SIG-M5 treated with dmso at 0.1 percent for 504 hours (cell line): ENCODE measurements around the gene IKZF1.
A peak's percentile ranks its signal among the peaks of the same experiment; 100 is the strongest.

Experiments
- DNase-seq: peaks from one replicate; lab custom pipeline; 2025; ENCODE audit not compliant: unreplicated experiment; lab: John Stamatoyannopoulos, UW

The IKZF1 gene

GRCh38 chr7:50282813-50283605, 21.5 kb upstream of the IKZF1 start:
- DNase-seq = no peak

DNA sequence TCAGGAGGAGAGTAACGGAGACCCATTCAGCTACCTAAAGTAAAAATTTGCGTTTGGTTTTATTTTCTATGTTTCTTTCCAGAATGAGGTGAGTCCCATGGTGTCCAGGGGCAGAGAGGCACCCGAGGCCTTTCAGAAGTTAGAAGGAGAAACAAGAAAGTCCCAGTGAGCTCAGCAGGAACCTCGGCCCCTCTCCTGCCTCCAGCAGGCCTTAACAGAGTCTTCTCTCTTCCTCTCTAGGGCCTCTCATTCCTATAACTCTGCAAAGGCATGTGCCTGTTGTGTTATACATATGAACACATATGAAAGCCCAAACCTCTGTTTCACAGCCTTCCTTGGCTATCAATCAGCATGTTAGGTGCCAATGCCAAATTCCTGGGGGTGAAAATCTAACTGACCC, 20.8 kb upstream of the IKZF1 start:
- no peak for DNase-seq

DNA sequence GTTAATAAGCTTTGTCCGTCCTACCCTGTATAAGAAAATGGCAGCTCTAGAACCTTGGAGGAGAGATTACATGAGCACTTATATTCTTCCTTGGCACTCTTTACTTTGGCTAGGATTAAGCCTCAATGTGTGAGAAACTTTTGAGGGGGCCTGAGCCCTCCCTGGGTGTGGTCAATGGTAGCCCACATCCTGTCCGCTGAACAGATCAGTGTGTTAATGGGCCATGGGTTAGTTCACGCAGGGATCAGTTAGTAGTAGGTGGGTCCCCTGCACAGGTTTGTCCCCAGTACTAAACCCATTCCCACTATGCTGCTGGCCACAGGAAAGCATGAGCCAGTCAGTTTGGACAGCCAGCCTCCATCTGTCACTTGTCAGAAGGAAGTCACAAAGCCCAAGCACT, 20.2 kb upstream of the IKZF1 start:
- no peak for DNase-seq

DNA sequence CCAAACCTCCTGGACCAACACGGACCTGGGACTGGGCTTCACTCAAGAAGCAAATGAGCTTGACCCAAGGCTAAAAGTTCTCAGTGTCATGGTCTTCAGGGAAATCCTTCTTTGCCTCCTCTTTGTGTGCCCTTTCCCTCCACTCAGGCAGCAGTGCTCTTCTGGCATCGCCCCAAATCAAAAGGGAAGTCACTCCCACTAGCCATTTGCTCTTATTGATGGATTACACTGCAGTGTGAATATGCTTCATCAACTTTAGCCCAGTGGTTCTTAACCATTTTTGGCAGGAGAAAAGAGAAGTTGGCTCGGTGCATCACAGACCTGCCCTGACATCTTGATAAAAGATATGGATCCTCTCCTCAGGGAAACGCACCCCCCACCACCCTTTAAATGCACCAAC, 19.2 kb upstream of the IKZF1 start:
- no peak for DNase-seq

DNA sequence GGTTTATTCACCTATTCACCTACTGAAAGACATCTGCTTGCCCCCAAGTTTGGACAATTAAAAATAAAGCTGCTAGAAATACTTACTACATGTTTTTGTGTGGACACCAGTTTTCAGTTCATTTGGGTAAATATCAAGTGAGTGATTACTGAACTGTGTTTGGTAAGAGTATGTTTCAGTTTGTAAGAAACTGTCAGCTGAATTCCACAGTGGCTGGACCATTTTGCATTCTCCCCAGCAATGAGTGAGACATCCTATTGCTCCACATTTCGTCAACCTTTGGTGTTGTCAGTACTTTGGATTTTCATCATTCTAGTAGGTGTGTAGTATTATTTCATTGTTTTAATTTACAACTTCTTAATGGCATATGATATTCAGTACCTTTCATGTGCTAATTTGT, 17.4 kb upstream of the IKZF1 start:
- DNase-seq = no peak

DNA sequence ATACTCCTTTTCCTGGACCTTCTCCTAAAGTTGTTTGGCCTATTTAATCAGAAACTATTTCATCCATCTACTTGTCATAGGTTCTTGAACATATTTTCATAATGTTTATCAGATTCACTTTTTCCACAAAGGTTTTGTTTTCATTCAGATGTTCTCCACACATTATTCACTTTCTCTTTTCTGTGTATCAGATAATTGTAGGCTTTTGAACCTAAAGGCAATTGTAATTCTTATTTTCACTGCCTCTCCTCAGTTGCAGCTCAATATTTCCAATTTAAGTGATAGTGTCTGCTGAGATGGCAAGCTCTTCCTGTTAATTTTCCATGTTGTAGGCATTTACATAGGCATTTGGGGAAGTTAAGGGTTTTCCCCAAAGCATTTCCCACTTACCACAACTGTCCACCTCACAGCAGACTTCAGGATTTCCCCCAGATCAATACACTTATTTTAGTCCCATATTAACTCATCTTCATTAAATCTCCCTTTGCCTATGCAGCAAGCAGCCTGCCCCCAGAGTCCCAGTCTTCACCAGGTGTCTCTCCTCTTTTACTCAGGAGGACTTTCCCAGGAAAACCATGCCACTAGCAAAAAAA, 12.3 kb upstream of the IKZF1 start:
- DNase-seq = no peak

DNA sequence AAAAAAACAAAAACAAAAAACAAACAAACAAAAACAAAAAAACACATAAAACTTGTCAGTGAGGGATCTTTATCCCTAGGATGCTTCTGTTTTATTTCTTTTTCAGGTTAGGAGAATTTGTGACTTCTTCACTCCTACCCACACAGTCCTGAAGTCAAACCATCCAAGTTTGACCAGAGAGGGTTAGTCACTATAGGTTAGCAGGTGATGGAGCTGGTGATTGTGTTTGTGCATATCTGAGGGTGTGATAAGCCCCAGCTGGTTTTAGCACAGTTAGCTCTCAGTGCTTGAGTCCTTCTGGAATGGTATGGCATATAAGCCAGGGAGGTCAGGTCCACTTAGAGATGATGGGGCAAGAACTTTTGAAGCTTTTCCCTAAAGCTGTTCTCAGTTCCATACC, 11.8 kb upstream of the IKZF1 start:
- DNase-seq = no peak

- DNase-seq = no peak
These were observed 10.9 kb upstream of the IKZF1 start for GRCh38 chr7:50293509-50294179.

- DNase-seq = no peak
These were observed 9.4 kb upstream of the IKZF1 start for GRCh38 chr7:50295133-50295532.

DNA sequence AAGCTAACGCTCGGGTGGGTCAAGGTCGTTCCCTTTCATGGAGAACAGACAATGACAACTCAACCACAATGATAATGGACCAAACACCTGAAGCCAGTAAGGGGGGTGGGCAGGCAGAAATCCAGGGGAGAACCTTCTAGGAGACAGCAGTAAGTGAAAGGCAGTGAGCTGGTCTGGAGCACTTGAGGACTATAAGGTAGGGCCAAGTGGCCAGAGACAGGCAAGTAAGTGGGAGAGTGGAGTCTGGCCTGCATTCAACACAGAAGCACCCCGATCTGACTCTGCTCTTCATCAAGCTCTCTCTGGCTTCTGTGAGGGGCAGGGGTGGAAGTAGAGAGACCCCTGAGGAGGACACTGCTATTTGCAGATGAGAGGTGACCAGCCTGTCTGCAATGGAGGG, 7.7 kb upstream of the IKZF1 start:
- no peak for DNase-seq

- DNase-seq = no peak
These were observed 5.5 kb upstream of the IKZF1 start for GRCh38 chr7:50298811-50299562.

DNA sequence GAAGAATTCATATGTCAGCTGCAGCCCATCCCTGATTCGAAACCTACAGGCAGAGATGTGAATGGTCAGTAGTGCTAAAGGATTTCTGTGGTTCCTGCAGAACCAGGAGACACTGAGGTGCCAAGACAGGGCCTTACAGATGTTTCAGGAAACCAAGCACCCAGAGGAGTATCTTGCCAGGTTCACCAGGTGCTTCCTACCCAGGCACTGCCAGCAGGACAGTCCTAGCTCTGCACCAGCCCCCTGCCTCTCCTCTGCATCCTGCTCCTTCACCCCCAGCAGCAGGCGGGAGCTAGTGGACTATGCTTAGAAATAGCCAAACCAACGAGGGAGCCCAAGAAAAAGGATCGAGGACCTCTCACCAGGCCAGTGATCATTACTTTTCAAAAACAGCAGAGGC, 4.2 kb upstream of the IKZF1 start:
- DNase-seq = no peak

DNA sequence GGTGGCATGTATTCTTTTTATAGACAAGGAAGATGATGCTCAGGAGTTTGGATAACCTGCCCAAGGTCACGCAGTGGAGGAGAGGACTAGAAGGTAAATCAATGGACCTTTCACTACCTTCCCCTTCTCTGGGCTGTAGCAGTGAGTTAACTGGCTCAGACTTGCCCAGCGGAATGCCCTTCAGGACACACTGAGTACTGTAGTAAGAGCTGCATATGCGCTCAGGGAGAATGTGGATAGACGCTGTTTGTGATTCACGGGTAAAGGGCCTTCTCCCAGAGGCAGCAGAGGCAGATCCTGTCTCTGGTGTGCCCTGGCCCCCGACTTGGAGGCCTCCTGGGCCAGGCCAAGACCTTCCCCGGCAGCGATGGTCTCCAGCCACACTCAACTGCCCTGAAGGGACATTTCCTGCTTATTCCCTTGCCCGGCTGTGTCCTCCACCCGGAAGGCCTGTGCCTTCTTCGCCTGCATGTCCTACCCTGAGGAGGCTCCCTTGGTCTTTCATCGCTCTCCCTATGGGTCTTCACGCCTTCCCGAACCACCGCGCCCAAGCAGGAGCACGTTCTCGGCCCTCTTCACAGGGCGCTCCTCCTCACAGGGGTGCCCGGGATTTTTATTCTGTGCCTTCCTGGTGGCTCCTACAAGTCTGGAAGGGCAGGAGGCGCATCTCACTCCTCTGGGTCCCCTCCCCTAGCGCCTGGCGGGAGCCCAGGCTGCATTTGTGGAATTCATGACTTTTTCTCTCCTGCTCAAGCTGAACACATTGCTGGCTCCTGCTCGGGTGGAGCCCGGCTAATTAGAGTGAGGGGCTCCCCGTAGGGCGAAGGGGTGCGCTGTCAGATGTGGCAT, 1.8 kb upstream of the IKZF1 start:
- no peak for DNase-seq

GRCh38 chr7:50303335-50304128, 984 bp upstream of the IKZF1 start:
- DNase-seq = no peak

- DNase-seq = peak; percentile 44
These were observed 531 bp downstream of the IKZF1 start for GRCh38 chr7:50304911-50305582.

- DNase-seq = peak; percentile 50
These were observed 1.3 kb downstream of the IKZF1 start for GRCh38 chr7:50305583-50306493.

GRCh38 chr7:50306494-50307367, 2.2 kb downstream of the IKZF1 start:
- DNase-seq = peak; percentile 73
